GM18858 (cell line): ENCODE measurements around the gene MYO1D.
A peak's percentile ranks its signal among the peaks of the same experiment; 100 is the strongest.

ENCODE experiments used
- ATAC-seq: cut with Tn5 transposase; IDR thresholded peaks from one replicate; pipeline ENCODE4 v1.9.1; 2021; ENCODE audit not compliant: unreplicated experiment

Gene MYO1D

DNA sequence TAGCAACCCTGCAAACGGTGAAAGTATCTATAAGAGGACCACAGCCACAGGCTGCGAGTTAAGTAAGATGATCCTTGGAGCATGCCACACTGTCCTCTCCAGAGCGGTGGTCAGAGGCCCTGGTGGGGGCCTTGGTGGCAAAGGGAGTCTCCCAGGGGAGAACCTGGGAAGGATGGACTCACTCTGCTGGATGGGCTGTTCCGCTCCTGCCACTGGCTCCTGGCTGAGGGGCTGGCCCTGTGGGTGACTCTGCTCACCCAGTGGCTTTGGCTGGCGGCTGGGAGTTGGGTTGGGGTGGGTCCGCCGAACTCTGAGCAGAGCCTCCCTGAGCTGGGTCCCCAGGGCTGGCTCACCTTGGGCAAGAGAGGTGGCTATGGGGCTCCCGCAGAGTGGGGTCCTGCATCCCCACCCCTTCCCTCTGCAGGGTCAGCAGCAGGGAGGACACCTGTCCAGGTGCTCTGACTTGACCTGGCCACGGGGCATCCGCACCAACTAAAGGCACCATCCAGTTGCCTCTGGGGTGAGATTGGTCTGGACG lies 382.9 kb downstream of the MYO1D start:
- ATAC-seq: no peak

DNA sequence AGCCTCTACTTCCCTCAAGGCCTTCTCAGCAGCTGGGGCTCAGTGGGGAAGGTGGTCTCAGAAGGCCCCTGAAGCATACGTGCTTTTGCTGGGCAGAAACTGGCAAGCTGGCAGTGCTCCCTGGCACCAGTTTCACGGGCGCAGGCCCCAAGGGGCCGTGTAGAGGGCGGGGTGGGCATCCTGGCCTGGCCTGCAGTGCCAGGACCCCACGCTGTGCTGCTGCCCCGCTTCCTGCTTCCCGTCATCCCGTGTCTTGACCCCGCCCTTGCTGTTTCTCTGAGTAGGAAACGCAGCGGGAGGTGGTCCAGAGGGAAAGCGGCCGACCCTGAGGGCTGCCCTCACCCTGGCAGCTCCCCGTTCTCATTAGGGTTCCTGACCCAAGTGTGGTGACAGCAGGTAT lies 383.4 kb downstream of the MYO1D start:
- no peak for ATAC-seq

DNA sequence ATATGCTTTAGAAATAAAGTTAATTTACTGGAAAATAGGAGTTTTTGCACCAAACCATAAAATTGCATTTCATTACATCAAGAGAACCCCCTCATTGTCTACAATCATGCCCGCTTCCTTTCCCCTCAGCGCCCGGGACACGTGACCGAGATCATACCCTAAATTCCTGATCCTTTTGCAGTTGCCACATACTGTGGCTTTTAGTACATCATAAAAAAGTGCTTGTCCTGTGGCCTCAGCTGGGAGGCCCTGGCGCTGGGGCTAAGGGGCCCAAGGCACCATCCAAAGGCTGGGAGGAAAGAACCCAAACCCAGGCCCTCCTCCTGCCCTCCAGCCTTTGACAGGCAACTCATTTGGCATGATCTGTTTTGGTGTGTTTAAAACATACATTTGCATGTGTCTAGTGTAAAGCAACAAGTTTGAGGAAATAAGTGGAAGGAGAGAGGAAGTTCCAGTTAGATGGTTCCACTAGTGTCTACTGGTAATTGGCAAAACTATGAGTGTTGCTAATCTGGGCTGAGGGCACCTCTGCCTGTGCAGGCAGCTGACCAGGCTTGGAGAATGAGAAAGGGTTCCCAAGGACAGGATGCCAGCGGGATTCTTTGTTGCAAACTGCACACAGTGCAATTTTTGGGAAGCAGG lies 384.2 kb downstream of the MYO1D start:
- no peak for ATAC-seq

DNA sequence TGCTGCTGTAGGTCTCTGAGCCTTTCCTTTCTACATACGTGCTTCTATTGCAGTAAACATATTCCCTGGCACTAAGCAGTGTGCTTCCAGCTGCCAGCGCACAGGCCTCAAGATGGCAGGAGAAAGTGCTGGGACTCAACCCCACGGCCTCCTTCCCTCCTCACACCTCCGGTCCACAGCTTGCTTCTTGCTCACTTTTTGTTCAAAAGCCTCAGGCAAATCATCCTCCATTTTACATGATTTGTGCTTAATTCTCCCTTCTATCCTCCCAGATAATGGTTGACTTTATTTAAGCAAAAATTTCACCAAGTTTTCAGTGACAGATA lies 384.7 kb downstream of the MYO1D start:
- ATAC-seq: no peak

DNA sequence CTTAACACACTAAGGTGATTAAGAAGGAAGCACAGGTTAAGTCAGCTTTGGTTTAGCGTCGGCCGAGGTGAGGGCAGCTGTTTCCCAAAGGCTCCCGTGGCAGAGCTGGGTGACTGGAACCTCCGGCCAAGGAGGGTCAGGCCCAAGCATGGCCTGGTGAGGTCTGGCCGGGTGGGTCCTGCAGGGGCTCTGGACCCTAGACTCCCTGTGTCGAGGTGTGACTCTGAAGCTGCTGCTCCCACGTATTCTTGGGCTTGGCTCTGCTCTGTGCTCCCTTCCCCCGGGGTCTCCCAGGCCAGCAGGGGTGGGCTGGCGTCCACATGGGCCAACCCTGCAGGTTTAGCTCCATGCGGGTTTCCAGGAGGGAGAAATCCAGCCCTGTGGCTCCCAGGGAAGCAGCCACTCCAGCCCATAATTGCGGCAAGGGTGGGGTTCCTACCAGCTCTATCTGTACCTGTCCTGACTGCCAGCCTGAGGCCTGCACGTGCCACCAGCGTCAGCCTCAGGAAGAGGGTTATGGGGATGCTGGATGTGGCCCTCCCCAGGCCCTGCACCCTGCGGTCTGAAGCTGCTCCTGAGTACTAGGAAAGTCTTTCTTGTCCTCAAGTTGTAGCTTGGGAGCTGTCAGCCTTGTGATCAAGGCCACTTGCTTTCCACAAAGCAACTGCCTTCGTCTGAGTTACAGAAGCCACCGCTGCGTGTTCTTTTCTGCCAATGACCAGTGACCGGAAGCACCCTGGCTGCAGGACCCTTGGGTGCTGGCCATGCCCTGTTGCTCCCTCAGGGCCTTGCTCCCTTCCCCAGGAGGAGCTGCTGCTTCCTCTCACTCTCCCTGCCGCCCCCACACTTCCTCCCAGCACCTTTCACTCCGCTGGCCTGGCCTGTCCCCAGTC lies 385.3 kb downstream of the MYO1D start:
- ATAC-seq: no peak

DNA sequence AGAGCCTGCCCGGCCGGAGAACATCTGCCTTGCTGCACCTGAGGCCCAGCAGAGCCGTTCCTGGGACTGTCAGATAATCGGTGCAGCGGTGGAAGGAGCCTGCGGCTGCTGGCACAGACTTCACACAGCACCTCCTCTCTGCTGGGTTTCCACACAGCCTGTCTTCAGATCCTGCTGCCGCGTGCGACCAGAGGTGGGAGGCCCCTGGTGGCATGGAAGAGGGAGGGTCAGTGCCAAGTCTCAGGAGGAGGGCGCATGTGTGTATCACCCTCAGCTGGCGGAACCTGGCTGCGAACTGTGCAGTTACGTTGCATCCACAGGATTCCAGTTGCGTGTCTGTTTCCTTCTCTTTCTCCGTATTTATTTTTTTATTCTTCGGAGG lies 386.8 kb downstream of the MYO1D start:
- ATAC-seq: no peak

DNA sequence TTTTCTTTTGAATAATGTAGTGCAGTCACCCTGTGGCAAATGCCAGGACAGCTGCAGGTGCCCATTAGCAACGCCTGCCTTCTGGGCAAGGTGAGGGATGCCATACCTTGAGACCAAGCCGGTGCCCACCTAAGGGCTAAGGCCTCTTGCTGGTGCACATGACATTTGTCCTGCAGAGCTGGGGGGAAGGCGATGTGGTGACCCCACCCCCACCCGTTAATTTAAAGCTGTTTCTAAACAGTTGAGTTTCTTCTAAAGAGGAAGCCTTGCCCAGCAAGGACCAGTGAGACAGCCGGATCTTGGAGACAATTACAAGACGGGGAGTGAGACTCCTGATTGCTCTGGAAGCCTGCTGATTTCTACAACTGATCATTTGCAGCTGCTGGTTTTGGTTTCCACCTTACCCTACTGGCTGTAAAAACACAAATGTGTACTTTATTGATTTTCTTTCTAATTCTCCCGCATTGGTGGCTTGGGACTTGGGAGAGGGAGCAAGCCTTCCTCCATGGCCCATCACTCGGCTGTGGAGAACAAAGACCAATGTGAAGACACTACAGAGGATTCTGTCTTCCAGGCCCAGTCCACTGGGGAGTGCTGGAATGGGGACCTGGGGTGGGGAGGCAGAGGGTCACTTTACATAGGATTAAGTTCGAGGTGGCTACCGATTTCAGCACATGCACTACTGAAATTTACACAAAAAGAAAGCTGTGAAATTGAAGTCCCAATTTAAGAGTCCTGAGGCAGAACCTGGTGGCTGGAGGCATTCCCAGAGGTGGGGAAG lies 387.4 kb downstream of the MYO1D start:
- no peak for ATAC-seq

DNA sequence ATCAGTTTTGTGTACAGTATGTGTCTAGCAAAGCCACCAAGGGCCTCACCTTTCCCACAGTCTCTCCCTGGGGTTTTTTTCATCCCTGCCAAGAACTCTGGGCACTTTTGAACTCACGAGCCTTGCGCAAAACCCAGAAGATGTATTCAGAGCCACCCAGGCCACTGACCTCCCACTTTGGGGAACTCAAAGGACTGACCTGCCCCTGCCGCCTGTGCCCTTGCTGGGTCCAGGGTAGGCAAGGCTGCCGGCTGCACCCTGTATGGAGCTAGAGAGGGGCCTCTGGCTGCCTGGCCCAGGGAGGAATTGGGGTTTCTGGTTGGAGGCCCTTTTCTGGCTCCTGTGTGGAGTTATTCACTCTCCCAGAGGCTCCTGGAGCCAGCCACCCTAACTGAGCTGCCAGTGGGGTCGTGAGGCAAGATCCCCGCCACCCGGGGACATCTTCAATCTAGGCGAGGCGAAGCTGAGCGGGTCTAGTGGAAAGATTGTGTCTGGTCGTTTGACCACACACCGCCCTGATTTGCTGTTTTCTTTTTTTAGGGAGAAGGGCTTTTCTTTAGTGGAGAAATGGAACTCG lies 388.2 kb downstream of the MYO1D start:
- ATAC-seq: no peak

DNA sequence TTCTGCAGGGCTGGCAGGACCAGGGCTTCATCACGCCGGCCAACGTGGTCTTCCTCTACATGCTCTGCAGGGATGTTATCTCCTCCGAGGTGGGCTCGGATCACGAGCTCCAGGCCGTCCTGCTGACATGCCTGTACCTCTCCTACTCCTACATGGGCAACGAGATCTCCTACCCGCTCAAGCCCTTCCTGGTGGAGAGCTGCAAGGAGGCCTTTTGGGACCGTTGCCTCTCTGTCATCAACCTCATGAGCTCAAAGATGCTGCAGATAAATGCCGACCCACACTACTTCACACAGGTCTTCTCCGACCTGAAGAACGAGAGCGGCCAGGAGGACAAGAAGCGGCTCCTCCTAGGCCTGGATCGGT lies 388.8 kb downstream of the MYO1D start:
- no peak for ATAC-seq

DNA sequence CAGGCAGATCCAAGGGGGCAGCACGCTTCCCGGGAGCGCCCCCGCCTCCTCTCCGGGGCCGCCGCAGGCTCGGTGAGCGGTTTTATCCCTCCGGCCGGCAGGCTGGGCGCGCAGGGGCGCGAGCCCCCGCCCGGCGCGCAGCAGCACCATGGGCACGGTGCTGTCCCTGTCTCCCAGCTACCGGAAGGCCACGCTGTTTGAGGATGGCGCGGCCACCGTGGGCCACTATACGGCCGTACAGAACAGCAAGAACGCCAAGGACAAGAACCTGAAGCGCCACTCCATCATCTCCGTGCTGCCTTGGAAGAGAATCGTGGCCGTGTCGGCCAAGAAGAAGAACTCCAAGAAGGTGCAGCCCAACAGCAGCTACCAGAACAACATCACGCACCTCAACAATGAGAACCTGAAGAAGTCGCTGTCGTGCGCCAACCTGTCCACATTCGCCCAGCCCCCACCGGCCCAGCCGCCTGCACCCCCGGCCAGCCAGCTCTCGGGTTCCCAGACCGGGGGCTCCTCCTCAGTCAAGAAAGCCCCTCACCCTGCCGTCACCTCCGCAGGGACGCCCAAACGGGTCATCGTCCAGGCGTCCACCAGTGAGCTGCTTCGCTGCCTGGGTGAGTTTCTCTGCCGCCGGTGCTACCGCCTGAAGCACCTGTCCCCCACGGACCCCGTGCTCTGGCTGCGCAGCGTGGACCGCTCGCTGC lies 389.3 kb downstream of the MYO1D start:
- ATAC-seq: no peak

DNA sequence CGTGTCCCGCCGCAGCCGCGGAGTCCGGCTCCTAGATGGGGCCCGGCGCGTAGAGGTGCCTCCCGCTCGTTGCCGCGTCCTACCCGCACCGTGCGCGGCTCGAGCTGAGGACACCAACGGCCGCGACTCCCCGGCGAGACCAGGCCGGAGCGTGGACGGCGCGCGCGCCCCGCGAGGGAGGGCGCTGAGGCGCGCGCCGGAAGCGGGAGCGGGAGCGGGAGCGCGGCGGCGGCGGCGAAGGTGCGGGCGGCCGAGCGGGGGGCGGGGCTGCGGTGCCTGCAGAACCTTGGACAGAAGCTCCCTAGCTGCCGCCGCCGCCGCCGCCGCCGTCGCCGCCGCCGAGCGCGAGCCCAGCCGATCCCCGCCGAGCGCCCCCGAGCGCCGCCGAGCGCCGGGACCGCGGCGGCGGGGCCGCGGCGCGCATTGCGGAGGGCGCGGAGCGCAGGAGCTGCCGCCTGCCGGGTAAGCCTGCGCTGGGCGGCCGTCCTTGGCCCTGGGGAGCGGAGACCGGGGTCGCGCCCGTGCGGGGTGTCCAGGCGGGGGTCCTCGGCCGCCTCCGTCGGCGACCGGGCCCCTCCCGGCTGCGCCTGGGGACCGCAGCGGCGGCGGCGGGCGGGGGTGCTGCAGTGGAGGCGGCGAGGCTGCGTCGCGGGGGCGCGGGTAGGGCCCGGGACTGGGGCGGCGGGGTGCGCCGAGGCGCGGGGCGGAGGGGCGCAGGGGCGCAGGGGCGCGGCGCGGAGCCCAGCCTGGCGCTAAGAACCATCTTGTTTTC lies 390.0 kb downstream of the MYO1D start, which contains the start of gene CDK5R1:
CDK5R1 (plus strand) TSS at position 293 of the 772 bp plus-strand sequence. CDS start 628 bp downstream, outside the sequence.
- ATAC-seq: peak; percentile 24

DNA sequence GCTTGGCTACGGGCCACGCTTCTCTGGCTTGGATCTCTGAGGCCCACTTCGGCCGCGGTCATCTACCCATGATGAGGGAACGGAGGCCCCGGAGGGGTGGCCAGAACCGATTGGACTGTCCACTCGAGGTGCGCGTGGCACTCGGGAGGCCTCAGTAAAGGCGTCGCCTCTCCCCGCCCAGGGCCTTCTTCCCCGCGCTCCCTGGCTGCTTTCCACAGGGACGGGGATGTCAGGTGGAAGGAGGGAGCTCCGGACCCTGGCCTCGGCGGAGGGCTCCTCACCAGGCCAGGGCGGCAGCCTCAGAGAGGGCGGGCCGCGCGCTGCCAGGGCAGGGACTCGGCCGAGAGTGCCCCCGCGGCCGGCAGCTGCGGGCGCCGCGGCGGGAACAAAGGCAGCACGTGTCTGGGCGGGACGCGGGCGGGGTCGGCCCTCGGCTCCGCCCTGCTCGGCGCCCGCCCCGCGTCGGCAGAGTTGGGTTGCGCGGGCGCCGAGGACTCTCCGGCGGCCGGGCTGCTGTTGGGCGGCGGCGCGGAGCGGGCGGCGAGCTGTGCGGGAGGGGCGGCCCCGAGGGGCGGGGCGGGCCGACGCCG lies 390.7 kb downstream of the MYO1D start:
- ATAC-seq: peak; percentile 36

DNA sequence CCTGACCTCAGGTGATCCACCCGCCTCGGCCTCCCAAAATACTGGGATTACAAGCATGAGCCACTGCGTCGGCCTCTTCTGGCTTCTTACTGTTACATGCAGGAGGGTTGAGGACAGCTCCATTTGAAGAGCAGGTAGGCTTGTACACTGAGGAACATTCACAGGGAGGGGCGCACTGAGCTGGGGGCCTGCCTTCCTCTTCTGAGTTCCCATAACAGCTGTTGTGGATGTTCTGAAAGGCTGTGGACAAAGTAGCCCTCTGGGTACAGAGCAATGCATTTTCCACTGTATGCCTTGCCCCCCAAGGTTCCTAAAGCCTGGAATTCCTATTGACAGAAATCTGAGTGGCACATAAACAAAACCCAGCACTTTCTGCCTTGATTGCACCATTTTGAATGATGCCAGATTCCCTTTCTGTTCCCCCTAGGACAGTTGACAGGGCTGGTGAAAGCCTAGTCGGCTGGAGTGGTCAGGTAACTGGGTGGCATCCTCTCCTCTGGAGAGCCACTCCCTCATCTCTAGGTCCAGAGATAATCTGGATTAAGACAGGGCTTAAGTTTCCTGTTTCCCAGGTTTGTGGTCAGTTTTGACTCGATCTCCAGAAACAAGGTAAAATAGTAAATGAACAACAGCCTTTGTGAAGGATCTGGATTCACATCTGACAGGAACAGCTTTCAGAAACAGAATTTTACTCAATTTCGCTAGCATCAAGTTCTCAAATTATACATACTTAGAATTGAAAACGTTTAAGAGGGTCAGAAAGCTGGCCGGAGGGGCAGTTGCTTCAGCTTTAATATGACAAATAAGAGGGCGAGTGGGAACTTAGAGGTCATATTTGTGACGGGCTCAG lies 391.4 kb downstream of the MYO1D start:
- ATAC-seq: no peak

DNA sequence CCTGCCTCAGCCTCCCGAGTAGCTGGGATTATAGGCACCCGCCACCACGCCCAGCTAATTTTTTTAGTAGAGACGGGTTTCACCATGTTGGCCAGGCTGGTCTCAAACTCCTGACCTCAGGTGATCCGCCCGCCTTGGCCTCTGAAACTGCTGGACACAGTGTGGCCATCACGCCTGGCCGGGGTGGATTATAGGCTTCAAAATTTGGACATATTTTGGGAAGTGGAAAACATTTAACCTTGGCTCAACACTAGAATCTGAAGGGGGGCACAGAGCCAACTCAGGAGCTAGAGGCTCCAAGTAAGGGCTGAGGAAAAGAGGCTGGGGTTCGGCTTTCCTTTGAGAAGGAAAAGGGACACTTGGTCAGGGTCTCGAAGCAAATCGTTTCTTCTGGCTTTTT lies 392.3 kb downstream of the MYO1D start:
- ATAC-seq: no peak

DNA sequence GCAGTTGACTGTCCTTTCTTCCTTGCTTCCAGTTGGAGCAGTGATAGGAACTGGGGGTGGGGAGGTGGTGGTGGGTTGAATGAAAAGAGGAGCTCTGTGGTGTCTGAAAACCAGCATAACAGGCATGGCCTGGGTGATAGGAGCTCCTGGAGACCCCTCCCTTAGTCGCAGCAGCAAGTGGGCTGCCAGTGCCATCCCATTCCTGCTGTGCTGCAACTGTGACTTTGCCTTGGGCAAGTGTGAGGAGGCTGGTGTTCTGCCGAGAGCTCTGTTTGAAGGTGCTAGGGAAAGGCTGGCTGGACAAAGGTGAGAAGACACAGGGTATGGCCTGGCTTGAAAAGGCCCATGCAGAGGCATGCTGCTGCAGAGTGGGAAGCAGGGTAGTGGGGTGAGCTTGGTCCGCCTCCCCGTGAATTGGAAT lies 392.9 kb downstream of the MYO1D start:
- no peak for ATAC-seq

DNA sequence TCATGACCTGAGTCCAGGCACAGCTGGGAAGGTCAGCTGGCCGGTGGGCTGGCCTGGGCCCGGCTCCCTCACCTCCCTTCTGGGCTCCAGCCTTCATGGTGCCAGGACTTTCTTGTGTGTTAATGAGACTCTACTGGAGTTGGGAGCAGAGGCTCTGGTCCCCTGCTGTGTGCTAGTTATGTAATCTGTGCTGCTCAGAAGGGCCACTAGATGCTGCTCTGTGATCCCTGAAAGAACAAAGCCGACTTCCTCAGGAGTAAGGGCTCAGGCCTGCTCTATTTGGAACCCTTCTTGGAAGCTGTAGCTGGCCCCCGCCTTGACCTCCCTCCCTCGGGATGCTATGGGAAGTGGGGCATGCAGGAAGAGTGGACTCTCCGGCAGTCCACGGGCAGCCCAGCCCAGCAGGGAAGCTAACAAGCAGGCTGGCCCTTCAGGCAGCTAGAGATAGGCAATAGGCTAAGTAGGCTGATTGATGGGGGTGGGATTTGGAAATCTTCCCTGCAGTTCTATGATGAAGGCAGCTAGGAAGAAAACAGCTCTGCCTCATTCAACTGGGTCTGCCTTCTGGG lies 393.4 kb downstream of the MYO1D start:
- no peak for ATAC-seq

DNA sequence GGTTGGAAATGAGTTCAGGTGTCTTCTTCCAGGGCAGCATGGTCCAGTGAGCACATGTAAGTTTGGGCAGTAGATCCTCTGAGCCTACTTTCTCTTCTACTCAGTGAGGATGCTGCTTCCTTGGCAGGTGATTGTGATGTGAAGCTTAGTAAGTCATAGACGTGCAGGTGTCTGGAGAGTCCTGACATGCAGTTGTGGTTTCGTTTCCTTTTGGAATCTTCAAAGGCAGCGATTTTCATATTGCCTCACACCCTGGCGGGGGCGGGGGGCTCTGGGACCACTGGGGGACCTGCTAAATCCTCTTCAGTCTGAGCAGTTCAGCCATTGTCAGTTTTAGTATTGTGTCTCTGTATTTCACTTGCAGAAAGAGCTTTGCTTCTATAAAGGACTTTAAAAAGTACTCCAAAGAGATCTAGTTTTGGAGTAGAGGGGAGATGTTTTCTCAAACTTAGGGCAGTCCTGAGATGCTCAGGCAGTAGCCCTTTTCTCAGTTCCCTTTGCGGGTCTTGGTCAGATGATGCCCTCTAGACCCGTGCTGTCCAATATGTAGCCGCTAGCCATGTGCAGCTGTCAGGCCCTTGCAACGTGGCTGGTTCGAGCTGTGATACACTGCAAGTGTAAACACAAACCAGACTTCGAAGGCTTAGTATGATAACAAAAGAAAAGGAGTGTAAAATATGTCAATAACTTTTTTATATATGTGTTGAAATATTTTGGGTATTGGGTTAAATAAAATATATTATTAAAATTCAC lies 394.2 kb downstream of the MYO1D start:
- ATAC-seq: no peak
